ENCODE data around the gene ACADS.

Gene ACADS, protein sequence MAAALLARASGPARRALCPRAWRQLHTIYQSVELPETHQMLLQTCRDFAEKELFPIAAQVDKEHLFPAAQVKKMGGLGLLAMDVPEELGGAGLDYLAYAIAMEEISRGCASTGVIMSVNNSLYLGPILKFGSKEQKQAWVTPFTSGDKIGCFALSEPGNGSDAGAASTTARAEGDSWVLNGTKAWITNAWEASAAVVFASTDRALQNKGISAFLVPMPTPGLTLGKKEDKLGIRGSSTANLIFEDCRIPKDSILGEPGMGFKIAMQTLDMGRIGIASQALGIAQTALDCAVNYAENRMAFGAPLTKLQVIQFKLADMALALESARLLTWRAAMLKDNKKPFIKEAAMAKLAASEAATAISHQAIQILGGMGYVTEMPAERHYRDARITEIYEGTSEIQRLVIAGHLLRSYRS

DNA sequence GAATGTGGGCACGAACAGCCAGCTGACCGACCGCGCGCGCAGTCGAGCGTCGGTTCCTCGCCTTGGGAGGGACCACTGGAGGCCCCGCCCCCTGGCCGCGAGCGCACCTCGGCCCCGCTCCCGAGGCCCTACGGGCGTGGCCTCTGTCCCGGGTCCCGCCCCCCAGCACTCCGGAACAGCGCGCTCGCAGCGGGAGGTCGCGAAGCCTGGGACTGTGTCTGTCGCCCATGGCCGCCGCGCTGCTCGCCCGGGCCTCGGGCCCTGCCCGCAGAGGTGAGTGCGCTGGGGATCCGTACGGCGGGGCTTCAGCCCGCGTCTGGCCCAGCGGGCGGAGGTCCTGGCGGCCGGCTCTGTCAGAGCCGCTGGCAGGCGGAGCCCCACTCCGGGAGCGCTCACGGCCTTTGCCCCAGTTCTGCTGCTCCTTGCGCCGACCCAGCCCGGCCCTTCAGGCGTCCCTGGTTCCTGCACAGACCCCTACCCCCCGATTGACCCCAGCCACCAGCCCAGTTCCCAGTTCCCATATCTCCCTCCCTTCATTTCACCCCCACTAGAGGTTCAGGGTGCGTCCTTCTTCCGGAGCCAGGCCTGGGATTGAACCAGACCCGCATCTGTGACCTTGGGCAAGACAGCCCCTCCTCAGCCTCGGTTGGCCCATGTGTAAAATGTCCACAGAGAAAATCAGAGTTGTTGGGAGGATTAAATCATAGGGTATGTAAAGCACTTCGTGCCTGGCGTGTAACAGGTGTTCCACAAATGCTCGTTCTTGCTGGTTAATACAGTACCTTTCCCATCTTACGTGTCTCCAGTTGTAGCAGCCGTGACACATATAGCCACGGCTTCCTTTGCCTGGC lies at the start of gene ACADS:
ACADS (plus strand) TSS at position 168 of the 851 bp plus-strand sequence; CDS start at position 228, 60 bp downstream.
- peak; percentile 64 for DNase-seq

DNA sequence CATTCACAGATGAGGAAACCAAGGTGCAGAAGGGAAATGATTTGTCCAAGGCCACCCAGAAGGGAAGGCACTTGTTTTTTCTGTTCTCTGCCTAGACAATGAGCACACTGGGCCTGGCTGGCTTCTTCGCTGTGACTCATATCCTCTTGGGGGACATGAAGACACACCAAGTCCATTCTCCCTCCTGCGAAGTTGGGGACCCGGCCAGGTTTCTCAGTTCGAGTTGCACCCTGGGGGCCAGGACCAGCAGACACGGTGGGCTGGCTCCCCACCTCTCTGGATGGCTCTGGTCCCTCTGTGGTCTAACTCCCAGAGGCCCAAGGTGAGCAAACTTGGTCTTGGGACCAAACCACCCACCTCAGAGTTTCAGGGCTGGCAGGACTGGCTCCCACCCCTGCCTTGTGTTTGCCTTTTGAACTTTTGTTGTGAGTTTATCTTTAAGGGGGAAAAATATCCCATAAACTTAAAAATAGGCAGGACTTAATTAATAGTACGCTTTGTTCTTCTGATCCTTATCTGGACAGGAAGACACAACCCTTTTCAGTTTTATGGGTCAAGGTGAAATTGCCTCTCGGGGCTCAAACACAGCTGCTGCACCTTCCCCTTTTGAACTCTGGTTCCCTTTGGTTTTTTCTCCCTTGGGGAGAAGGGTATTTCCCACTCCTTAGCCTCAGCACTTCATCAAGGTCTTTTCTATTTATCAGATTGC lies 47.7 kb upstream of the ACADS start:
- no peak for DNase-seq

DNA sequence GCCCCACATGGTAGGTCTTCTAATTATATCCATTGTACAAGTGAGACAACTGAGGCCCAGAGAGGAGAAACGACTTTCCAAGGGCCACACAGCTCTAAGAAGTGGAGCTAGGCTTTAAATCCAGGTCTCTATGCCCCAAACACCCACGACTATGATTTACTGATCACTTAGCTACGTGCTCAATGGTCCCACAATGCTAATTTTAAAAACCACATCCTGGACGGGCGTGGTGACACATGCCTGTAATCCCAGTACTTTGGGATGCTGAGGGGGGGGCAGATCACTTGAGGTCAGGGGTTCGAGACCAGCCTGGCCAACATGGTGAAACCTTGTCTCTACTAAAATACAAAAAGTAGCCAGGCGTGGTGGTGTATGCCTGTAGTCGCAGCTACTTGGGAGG lies 47.1 kb upstream of the ACADS start:
- DNase-seq: no peak

DNA sequence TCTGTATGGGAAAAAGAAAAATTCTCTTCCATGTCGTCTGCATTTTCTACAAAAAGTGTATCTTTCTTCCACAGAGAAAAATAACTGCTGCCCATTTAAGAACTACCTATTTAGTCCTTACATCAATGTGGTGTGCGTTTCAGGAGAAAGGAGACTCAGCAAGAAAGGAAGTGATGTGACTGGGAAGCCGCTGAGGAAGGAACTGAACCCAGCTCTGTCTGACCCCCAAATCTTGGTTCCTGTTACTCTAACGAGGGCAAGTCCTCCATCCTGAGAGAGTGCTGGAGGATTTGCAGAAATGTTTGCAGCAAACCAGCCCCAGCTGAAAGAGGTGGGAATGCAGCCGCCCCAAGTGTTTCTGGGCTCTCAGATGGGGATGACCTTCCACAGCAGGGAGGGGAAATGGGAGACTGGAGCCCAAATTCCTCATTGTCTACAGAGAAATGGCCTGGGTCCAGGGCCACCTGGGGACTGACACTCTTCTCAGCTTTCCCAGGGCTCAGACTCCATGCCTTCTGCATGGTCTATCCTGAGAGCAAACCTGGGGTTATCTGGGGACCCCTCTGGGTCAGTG lies 45.4 kb upstream of the ACADS start:
- no peak for DNase-seq

DNA sequence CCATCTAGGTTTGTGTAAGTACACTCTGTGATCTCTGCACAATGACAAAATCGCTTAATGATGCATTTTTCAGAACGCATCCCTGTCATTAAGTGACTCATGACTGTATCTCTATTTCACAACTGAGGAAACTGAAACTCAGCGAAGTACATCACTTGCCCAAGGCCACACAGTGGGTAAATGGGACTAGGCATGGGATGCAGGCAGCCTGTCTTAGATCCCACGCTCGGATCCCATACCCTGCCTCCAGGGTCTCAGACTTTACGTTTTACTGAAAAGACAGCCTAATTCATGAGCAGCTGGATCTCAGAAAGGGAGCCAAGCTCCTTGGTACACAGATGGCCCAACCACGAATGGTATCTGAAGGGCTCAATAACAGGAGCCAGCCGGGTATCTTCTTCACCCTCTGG lies 41.1 kb upstream of the ACADS start:
- DNase-seq: no peak

DNA sequence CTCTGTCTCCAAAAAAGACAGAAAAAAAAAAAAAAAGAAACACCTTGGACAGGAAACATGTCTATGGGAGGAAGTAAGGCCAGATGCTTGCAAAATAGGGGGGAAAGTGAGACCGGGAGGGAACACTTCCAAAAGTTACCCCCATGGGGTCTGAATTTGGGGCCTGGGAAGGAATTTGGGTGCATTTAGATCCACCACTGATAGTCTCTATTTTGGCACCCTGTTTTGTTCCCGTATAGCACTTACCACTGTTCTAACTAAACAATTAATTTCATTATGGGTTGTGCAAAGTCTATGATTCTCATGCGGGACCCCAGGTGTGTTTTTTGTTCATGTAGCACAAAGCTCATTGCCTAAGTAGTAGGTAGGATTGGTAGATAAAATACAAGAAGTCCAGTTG lies 40.1 kb upstream of the ACADS start:
- no peak for DNase-seq

DNA sequence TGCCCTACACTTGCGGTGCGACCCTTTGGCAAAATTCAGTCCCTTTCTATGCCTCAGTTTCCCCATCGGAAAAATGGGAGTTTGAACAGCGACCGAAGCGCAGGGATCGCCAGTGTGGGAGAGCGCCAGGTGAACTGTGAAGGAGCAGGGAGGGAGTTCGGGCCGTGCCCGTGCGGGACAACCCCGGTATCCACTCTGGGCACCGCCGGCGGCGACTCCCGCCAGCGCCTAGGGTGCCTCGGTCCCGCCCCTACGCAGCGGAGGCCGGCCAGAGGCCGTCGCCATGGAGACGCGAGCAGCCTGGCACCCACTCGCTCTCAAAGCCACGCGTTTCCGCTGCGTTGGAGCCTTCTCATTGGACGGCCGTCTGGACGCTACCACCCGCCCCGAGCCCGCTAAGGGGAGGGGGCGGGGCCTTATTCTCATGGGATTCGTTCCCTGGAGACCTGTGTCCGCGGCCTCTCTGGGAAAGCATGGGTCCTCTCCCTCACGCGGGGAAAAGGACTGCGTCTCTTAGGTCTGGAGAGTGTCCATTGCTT lies 39.4 kb upstream of the ACADS start:
- peak; percentile 96 for DNase-seq

DNA sequence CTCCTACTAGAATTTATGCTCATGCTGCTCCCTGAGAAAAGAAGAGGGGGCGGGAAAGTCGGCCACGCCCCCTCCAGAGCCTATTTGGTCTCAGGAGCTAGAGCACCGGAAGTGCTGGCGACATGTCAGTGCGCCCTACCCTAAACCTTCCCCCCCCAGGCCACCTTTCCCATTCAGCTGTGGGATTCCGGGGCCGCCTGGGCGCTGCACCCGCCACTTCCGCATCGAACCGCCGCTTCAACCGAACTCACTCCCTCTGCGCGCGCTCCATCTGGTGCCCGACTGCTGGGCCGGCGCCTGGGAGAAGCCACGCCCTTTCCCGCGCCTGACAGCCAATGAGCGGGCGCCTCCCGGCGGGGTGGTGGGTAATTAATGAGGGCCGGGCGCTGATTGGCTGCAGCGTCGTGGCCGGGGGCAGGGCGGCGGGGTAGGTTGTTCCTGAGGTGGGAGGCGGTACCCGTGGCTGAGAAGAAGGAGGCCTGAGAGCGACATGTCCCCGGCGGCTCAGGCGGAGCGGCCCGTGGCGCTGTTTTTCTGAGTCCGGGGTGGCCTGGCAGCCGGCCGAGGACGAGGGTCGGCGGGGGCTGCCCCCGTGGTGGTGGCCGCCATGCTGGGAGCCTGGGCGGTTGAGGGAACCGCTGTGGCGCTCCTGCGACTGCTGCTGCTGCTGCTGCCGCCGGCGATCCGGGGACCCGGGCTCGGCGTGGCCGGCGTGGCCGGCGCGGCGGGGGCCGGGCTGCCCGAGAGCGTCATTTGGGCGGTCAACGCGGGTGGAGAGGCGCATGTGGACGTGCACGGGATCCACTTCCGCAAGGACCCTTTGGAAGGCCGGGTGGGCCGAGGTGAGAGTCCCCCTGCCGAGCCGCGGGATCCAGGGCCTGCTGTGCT lies 38.7 kb upstream of the ACADS start, which contains the start of gene MLEC:
MLEC (plus strand) TSS at position 460 of the 888 bp plus-strand sequence; CDS start at position 608, 148 bp downstream.
- DNase-seq: peak; percentile 97

DNA sequence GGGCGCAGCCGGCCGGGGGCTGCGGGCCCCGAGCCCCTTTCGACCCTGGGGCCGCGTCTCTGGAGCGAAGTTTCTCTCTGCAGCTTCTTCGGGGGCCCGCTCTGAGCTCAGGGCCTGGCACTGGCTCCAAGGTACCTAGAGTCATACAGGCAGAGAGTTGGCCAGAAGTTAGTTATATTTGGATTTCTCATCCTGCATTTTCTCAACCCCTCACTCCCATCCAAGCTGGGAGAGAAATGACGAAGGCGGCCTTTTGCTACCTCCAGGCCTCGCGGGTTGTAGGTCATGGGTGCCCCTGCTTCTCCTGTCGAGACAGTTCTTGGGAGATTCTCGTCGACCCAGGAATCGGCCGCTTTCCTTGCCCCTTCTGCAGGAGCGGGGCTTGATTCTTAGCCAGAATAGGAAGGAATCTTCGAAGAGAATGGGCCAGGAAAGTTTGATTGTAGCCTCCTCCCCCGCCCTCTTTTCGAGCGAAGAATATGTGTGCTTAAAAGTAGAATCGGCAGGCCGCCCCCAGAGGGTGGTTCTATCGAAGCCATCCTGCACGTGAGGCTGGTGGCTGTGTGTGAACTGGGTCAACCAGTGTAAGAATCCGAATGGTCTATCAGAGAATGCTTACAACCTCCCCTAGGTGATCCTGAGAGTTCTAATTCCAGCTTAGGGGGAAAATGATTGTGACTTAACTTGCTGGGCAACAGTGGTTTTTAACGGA lies 37.9 kb upstream of the ACADS start:
- no peak for DNase-seq

DNA sequence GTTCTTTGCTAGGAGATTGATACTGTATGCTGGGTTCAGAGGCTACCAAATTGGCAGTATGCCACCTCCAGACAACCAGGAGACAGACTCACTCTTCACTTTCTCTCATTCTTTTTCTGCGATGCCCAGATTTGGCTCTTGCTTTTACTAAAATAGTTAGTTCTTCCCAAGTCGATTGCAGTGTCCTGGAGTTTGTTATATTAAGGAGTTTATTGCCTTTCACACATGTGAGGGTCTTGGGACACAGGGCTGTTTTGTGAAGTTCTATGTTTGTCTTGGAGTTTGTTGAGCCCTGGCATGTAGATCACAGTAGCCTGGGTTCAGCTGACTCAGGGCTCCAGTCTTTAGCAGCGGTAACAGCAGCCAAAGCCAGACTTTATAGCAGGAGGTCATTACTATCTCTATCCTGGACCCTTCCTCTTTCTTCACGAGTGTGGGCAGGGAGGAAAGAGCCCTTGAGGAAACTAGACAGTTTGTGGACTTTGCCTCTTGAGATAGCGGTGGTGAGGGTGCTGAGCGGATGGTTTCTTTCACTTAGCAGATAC lies 37.0 kb upstream of the ACADS start:
- peak; percentile 2 for DNase-seq

DNA sequence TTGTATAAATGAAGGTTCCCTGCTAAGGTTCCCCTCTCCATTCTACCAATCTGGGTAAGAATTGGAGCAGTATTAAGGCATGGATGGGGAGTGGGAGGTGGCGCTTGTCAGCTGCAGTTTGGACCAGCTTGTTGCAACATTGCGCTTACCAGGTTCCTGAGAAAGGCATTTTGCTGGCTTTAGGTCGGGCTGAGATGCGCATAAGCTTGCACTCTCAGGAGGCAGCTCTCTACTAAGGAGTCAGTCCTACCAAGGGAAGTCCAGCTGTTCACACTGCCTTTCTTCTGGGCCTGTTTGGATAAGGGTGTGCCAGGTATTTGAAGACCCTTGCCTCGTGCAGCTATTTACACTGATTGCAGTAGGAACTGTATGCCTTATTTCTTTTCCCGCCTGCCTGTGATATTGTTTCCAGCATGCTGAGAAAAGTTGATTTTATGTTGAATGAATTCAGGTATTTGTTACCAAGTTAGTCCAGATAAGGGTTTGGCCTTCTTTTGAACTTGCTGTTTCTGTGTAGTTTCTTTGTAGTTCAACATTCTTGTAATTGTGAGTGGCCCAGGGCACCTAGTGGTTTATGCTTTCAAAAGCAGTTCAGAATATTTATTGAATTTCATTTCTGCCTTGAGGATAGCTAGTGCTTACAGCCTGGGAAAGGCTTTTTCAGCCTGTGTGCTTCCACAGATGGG lies 36.1 kb upstream of the ACADS start:
- DNase-seq: no peak

DNA sequence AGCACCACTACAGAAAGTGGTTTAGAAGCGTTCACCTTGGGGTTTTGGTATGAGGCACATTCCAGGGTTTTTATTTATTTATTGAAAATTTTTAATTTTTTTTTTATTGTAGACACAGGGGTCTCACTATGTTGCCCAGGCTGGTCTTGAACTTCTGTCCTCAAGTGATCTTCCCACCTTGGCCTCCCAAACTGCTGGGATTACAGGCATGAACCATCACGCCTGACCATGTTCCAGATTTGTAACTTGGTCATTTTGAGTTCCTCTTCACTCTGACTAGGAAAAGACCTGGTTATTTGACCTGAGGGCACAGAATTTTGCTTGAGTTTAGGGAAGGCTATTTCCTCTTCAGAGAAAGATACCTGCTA lies 35.6 kb upstream of the ACADS start:
- no peak for DNase-seq

DNA sequence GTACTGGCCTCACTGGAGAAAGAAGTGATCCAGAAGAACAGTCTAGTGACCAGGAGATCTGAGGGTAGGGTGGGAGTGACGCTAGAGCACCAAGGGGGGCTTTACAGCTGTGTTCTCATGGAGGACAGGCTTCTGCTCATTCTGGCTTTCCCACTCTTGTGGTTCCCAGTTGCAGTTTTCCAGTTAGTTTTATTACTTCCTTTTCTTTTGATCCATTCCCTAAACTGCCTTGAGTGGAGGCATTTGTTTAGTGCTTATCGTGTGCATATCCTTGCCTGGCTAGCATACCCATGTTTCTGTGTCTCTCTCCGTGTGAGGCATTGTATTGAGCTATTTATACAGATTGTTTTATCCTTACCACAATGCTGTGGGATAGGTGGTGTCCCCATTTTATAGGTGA lies 34.6 kb upstream of the ACADS start:
- DNase-seq: no peak

DNA sequence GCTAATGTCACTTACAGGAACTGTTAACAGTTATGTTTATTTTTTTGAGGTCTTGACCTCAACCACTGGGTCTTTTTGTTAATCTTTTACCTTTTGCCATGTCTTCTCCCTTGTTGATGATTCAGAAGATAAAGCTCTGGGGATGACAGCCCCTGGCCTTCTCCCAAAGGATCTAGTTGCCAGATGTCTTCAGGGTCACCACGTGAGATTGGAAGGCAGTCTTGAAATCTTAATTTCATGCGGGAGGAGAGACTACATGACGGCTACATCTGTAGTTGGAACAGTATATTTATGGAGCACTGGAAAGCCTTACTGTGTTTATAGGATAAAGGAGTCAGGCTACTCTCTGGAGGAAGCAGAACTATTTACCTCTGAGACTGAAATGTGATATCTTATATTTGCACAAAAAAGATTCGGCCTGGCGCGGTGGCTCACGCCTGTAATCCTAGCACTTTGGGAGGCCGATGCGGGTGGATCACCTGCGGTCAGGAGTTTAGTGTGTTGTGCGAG lies 33.0 kb upstream of the ACADS start:
- no peak for DNase-seq

DNA sequence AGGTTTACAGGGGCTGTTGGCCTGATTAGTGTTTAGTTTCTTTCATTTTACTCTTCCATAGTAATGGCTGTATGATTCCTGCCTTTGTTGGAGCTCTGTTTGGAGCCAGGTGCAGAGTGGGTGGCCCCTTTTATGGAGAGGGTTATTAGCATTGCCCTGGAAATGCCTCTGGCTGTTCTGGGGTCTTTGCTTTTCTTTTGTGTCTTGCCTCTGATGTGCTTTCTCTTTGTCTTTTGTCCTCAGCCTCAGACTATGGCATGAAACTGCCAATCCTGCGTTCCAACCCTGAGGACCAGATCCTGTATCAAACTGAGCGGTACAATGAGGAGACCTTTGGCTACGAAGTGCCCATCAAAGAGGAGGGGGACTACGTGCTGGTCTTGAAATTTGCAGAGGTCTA lies 31.8 kb upstream of the ACADS start:
- no peak for DNase-seq

DNA sequence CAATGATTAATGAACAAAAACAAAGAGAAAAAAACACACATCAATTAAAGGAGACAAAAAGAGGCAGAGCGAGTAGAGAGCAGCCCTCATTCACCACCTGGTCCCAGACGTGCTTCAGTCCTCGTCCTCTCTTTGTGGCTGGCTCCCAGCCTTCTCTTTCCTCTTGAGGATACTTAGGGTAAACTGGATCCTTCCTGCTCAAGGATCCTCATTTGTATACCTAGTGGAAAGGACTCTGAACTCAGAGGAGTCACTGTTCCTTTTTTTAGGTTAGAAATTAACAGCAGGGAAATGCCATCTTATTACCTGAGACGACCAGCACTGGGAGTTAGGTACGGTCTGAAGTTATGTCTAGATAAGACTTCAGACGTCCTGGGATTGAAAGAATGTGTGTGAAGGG lies 29.0 kb upstream of the ACADS start:
- no peak for DNase-seq

DNA sequence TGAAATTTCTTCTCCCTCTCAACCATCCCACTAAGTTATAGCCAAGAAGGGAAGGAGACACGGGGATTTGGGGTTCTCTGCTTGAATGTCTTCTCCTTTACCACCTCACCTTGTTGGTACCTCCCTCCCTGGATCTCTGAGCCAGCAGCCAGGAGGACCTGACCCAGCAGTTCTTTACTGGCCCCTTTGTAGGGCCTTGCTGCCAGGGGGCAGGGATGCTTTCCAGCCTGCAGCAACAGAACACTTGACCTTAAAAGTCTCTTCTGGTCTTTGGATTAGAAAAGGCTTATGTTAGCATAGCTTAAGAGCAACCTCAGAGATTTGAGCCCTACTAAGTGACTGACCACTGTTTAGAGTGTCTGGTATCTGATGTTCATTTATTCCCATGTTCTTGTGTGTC lies 28.3 kb upstream of the ACADS start:
- no peak for DNase-seq

DNA sequence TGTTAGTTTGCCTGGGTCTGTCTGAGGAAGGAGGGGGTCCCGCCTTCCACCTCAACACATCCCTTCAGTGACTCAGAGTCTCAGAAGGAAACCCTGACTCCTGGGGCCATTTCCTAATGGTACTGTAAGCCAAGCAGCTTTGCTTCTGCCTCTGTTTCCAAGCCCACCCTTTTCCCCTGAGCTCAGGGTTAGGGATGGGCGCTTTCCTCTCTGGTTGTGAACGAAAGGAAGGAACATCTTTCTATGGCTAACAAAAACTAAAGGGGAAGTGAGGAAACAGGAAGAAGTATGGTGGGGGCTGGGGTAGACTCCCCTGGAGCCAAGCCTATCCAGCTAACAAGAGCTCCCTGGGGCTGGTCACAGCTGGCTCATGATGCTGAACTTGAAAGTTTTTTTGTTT lies 27.0 kb upstream of the ACADS start:
- DNase-seq: no peak

DNA sequence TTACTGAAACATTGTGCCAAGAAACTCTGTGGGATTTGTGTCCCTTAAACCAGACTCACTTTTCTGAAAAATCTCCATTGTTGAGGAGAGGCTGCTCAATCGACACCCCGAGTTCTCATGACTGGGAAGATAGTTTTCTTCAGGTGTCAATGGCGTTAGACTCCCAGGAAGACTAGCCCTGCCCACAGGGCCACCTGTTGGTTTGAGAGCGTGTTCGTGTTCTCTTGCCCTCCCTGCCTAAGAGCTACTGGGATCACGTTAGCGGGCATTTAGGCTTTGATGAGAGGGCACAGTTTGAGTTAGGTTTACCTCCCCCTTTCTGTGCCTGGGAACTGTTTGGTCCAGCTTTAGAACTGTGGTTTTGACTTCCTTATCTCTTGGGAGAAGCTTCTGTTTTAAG lies 26.1 kb upstream of the ACADS start:
- no peak for DNase-seq

DNA sequence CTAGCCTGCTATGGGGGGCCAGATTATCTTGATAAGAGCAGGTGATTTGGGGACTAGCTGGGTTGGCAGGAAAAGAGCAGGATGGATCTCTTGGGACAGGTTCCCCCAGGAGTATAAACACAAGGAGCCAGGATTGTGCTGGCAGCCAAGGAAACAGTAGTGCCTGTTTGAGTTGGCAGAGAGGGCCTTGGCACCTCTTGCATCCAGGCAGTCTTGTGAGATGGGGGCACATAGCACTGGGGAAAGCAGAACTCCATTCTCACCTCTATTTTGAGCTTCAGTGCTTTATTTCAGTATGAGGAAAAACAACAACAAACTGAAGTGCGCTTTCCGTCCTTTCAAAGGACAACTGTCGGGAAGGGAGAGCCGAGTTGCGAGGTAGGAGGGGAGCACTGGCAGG lies 24.7 kb upstream of the ACADS start:
- DNase-seq: no peak

Data from SHP77 treated with DMSO at 0.1 percent for 48 hours (cell line).